GM12865 (cell line): ENCODE measurements around the gene CLPX.
"Not testable (repeated sequence)": the region's sequence is repeated elsewhere in the genome, so short reads cannot be mapped to it uniquely, and the experiment has no call there.

Source experiments
- DNase-seq: peaks from one replicate; pipeline ENCODE4 v3.0.0; 2010; ENCODE audit warnings: low read depth
- H3K4me3 ChIP-seq: 2 replicates; pipeline ENCODE4 v1.5.1; 2011; ENCODE audit warnings: mild to moderate bottlenecking, low read depth, low read length, control low read depth
- CTCF ChIP-seq: IDR thresholded peaks from 2 replicates; pipeline ENCODE4 v1.5.1; 2011; ENCODE audit warnings: low read length, control low read depth, low read depth, inconsistent platforms; ENCODE audit not compliant: insufficient read depth; ENCODE audit errors: missing control alignments

Gene CLPX

GRCh38 chr15:65154720-65155119 is 30.4 kb downstream of the CLPX start:
- H3K4me3 ChIP-seq, result no peak overlapping the region
- no peak for DNase-seq
- TF ChIP-seq CTCF, result no peak

- DNase-seq, result no peak
- no peak overlapping the region for H3K4me3 ChIP-seq
- TF ChIP-seq CTCF, result no peak
Measured at GRCh38 chr15:65147902-65148301, 37.2 kb downstream of the CLPX start.

- no peak overlapping the region for H3K4me3 ChIP-seq
- no peak for DNase-seq
- no peak for TF ChIP-seq CTCF
Measured at GRCh38 chr15:65146438-65146837, 38.7 kb downstream of the CLPX start.

GRCh38 chr15:65138631-65139030 is 46.5 kb downstream of the CLPX start:
- DNase-seq, H3K4me3 ChIP-seq: not testable (repeated sequence)

DNA sequence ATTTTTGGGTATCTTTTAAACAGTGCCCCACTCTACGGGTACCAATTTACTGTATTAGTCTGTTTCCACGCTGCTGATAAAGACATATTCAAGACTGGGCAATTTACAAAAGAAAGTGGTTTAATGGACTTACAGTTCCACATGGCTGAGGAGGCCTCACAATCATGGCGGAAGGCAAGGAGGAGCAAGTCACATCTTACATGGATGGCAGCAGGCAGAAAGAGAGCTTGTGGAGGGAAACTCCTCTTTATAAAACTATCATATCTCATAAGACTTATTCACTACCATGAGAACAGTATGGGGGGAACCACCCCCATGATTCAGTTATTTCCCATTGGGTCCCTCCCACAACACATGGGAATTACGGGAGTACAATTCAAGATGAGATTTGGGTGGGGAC is 47.2 kb downstream of the CLPX start:
- H3K4me3 ChIP-seq, DNase-seq: not testable (repeated sequence)

DNA sequence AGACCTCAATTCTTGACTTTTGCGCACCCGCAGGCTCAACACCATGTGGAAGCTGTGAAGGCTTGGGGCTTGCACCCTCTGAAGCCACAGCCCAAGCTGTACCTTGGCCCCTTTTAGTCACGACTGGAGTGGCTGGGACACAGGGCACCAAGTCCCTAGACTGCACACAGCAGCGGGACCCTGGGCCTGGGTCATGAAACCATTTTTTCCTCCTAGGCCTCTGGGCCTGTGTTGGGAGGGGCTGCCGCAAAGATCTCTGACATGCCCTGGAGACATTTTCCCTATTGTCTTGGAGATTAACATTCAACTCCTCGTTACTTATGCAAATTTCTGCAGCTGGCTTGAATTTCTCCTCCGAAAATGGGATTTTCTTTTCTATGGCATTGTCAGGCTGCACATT is 48.1 kb downstream of the CLPX start:
- not testable (repeated sequence) for DNase-seq, H3K4me3 ChIP-seq

- DNase-seq, result no peak
- TF ChIP-seq CTCF, result no peak
- H3K4me3 ChIP-seq, result peak overlapping the region; percentile 87
Measured at GRCh38 chr15:65134538-65134937, 50.6 kb downstream of the CLPX start.

- peak within 1 kb of the TSS; percentile 87 for H3K4me3 ChIP-seq
- no peak for TF ChIP-seq CTCF
- DNase-seq, result peak; percentile 95
Measured at GRCh38 chr15:65133548-65134200, 51.5 kb downstream of the CLPX start, which contains the start of gene PDCD7. Gene PDCD7, minus strand, starts transcription at chr15:65133808. Its CDS starts 27 bp downstream, at chr15:65133781.
